ENCODE data around the gene TBC1D14.
A peak's percentile ranks its signal among the peaks of the same experiment; 100 is the strongest.

TBC1D14 gene

DNA sequence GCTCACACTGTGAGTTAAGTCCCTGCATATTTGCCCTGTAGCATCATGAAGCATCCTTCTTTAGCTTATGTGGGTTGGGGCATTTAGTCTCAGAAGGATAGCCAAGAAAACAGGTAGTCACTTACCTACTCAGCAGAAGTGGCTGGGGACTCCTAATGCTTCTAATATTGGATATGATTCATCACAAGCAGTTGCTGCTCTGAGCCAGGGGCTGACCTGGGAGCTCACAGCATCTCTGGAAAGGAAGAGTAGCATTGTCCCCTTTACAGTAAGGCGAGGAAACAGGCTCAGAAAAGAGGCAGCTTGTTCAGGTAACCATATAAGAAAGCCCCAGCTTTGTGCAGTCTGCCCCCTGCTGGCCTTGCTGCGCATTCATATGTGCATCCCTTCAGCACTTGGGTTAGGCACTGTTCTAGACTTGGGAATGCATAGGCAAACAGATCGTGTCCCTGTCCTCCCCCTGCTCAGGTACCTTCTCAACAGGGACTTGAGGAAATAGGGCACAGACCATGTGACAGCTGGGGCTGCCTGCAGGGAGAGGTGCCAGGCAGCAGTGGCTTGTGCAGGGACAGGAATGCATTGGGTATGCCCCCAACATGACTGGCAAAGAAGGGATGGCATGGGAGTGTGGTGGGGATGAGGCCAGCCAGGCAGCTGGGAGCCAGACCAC lies 35.7 kb upstream of the TBC1D14 start:
- Histone ChIP-seq H3K27ac (no peak overlapping the region), H3K9me3 (no peaks in the 10 kb centered on the region), H3K36me3 (peaks cover 67 to 79% (median 72%) of the 10 kb centered on the region in 3 donors), H3K27me3 (no peaks in the 10 kb centered on the region), H3K4me1 (no peaks in the 10 kb centered on the region), H3K4me3 (no peak overlapping the region)
- TF ChIP-seq, protein P1, sequence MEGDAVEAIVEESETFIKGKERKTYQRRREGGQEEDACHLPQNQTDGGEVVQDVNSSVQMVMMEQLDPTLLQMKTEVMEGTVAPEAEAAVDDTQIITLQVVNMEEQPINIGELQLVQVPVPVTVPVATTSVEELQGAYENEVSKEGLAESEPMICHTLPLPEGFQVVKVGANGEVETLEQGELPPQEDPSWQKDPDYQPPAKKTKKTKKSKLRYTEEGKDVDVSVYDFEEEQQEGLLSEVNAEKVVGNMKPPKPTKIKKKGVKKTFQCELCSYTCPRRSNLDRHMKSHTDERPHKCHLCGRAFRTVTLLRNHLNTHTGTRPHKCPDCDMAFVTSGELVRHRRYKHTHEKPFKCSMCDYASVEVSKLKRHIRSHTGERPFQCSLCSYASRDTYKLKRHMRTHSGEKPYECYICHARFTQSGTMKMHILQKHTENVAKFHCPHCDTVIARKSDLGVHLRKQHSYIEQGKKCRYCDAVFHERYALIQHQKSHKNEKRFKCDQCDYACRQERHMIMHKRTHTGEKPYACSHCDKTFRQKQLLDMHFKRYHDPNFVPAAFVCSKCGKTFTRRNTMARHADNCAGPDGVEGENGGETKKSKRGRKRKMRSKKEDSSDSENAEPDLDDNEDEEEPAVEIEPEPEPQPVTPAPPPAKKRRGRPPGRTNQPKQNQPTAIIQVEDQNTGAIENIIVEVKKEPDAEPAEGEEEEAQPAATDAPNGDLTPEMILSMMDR (IDR thresholded peaks at IDR 0.05): peak; percentile 78 to 79
- peak; percentile 74 to 80 for DNase-seq
- intact Hi-C loops (cut with DNase I; ENCODE audit: low total_unique reads): loop anchor here (5.0 kb wide), 2 partner anchors 87 to 152 kb away; no protein-coding TSS in a partner anchor

DNA sequence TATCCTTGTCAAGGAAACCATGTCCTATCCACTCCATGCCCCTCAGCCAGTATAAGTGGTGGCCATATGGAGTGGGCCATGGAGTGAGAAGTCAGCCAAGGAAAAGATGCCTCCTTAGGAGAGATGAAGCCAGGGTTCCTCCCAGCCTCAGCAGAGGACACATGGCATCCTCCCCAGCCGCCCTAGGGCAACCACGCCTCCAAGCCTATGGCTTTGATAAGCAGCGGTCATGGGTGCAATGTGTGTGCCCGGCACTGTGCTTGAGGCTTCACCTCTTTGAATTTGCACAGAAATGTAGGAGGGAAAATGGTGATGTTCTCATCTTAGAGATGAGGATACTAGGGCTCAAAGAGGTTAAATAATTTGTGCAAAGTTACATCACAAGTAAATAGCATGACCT lies 34.6 kb upstream of the TBC1D14 start:
- no peaks in the 10 kb centered on the region for H3K9me3 ChIP-seq
- intact Hi-C loops (cut with DNase I; ENCODE audit: low total_unique reads): loop anchor here (5.0 kb wide), 2 partner anchors 88 to 153 kb away; no protein-coding TSS in a partner anchor
- no peak for DNase-seq
- TF ChIP-seq, protein P1 (IDR thresholded peaks at IDR 0.05): no peak
- H3K4me3 ChIP-seq: no peak overlapping the region
- H3K27ac ChIP-seq: no peak overlapping the region
- no peaks in the 10 kb centered on the region for H3K27me3 ChIP-seq
- peaks cover 73 to 87% (median 78%) of the 10 kb centered on the region in 3 donors for H3K36me3 ChIP-seq
- no peaks in the 10 kb centered on the region for H3K4me1 ChIP-seq

DNA sequence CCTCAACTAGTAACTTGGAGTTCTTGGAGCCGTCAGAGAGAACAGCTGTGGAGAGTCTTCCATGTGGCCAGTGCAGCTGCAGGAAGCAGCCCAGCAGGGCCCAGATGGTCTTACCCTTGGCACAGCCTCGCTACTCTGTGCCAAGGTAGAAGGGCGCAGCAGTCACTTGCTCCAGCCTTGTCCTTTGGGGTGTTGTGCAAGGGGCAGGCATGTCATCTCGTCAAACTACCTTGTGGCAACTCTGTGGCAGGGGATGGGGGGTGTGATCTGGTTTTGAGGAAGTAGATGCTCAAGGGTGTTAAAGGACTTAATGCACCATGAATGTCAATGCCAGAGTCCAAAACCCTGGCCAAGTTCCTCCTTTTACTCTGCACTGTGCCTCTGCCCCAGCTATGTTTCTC lies 34.2 kb upstream of the TBC1D14 start:
- no peaks in the 10 kb centered on the region for H3K27me3 ChIP-seq
- peaks cover 75 to 90% (median 81%) of the 10 kb centered on the region in 3 donors for H3K36me3 ChIP-seq
- no peak overlapping the region for H3K27ac ChIP-seq
- H3K4me1 ChIP-seq: no peaks in the 10 kb centered on the region
- TF ChIP-seq, protein P1 (IDR thresholded peaks at IDR 0.05): no peak
- H3K4me3 ChIP-seq: no peak overlapping the region
- DNase-seq: peak in 1 of 2 donors; percentile 58
- no peaks in the 10 kb centered on the region for H3K9me3 ChIP-seq
- intact Hi-C loops (cut with DNase I; ENCODE audit: low total_unique reads): no loop called here

DNA sequence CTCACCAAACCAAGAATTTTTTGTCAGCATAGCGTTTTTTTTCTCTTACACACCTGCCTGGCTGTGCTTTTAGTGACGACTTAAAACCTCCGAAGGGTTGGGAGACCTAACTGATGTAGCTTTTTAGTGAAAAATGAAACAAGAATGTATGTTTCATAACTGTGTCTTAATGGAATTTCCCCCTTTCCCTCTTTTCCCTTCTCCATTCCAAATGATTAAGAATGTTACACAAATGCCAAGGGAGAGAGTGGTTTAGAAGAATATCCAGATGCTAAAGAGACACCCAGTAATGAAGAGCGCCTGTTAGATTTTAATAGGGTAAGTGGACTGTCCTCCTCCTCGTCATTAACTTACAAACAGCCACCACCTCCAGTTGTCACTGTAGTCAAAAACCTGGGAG lies 33.2 kb upstream of the TBC1D14 start:
- H3K27ac ChIP-seq: no peak overlapping the region
- TF ChIP-seq, protein P1 (IDR thresholded peaks at IDR 0.05): no peak
- no peaks in the 10 kb centered on the region for H3K27me3 ChIP-seq
- no peaks in the 10 kb centered on the region for H3K4me1 ChIP-seq
- no peaks in the 10 kb centered on the region for H3K9me3 ChIP-seq
- peaks cover 84 to 96% (median 91%) of the 10 kb centered on the region in 3 donors for H3K36me3 ChIP-seq
- intact Hi-C loops (cut with DNase I; ENCODE audit: low total_unique reads): no loop called here
- no peak overlapping the region for H3K4me3 ChIP-seq
- no peak for DNase-seq

DNA sequence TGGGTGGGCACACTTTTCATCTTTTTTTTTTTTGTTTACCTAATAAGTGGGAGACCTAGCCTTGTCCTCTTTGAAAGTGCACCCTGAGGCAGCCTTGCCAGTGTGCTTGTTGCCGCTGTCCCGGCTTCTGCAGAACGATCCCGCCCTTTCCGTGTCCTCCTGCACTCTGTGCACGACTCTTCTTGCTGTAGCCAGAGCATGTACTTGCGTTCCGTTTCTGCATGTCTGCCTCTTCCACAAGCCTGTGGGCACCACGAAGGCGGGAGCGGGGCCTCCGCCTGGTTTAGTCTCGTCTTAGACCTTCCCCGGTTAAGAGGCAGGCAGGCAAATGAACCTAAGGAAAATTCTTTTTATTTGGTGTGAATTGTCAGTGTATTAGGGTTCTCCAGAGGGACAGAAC lies 32.6 kb upstream of the TBC1D14 start:
- H3K9me3 ChIP-seq: no peaks in the 10 kb centered on the region
- no peak for DNase-seq
- no peak overlapping the region for H3K4me3 ChIP-seq
- H3K27ac ChIP-seq: no peak overlapping the region
- TF ChIP-seq, protein P1 (IDR thresholded peaks at IDR 0.05): no peak
- H3K4me1 ChIP-seq: no peaks in the 10 kb centered on the region
- no peaks in the 10 kb centered on the region for H3K27me3 ChIP-seq
- intact Hi-C loops (cut with DNase I; ENCODE audit: low total_unique reads): no loop called here
- H3K36me3 ChIP-seq: peaks cover 84 to 96% (median 91%) of the 10 kb centered on the region in 3 donors
